Astrocyte (in vitro differentiated cells and primary cell): Measurements from ENCODE around the gene RC3H2.

ENCODE experiments used
- EZH2 ChIP-seq: IDR thresholded peaks from 2 replicates; pipeline ENCODE4 v1.6.1; 2012; ENCODE audit warnings: mild to moderate bottlenecking, low read length, inconsistent platforms; ENCODE audit not compliant: insufficient read depth
- TF ChIP-seq, protein P1 (sequence below): IDR thresholded peaks from 2 replicates; pipeline ENCODE4 v1.5.1; 2011; ENCODE audit warnings: low read depth, mild to moderate bottlenecking, inconsistent platforms, low read length, moderate library complexity; ENCODE audit not compliant: insufficient read depth

DNA sequence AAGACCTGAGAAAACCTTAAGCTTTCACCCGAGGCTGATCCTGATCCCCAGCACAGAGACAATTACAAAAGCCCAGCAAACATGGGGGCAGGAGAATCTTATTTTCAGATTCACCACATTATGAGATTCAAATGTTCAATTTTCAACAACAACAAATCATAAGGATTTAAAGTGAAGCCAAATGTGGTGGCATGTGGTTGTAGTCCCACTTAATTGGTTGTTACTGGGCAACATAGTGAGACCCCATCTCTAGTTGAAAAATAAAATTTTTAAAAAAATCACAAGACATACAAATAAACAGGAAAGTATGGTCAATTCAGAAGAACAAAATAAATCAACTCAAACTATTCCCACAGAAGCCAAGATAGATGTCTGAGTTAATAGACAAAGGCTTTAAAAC lies 31.7 kb upstream of the RC3H2 start:
- TF ChIP-seq, protein P1, sequence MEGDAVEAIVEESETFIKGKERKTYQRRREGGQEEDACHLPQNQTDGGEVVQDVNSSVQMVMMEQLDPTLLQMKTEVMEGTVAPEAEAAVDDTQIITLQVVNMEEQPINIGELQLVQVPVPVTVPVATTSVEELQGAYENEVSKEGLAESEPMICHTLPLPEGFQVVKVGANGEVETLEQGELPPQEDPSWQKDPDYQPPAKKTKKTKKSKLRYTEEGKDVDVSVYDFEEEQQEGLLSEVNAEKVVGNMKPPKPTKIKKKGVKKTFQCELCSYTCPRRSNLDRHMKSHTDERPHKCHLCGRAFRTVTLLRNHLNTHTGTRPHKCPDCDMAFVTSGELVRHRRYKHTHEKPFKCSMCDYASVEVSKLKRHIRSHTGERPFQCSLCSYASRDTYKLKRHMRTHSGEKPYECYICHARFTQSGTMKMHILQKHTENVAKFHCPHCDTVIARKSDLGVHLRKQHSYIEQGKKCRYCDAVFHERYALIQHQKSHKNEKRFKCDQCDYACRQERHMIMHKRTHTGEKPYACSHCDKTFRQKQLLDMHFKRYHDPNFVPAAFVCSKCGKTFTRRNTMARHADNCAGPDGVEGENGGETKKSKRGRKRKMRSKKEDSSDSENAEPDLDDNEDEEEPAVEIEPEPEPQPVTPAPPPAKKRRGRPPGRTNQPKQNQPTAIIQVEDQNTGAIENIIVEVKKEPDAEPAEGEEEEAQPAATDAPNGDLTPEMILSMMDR = no peak
- TF ChIP-seq EZH2 = no peak
